ENCODE measurements around the gene BMP6. TPM values are rescaled to one million over a fixed set of nuclear protein-coding genes. Genes with fewer than 3 reads are reported as not detected.

Gene BMP6
- total RNA-seq, 1 experiment from 2014 or later = 1.6 TPM

- Histone ChIP-seq H3K4me2 (ENCODE audit: low read length) (no peak overlapping the region), H3K9me3 (ENCODE audit: control insufficient read depth in 1 of 2, insufficient read depth in 1 of 2, low read depth in 1 of 2, low read length in 2 of 2) (no peaks in the 10 kb centered on the region), H3K36me3 (ENCODE audit: control insufficient read depth in 1 of 2, insufficient read depth in 2 of 2, low read length in 2 of 2) (no peaks in the 10 kb centered on the region), H3K4me1 (ENCODE audit: control insufficient read depth in 1 of 2, insufficient read depth in 2 of 2, low read length in 2 of 2) (peaks cover 0 to 7% of the 10 kb centered on the region in 2 experiments; a peak in 2 of 4 replicates), H3K9me2 (ENCODE audit: insufficient read depth) (no peaks in the 10 kb centered on the region), H3K9ac (ENCODE audit: low read length) (no peak overlapping the region), H3K79me2 (ENCODE audit: insufficient read depth, low read length) (no peaks in the 10 kb centered on the region), H2AFZ (ENCODE audit: low read depth, low read length, poor library complexity, severe bottlenecking) (no peak overlapping the region), H3K27me3 (ENCODE audit: insufficient read depth, low read length) (peaks cover 9% of the 10 kb centered on the region), H3K27ac (ENCODE audit: low read depth, low read length) (no peak overlapping the region), H3K4me3 (replicated peaks in 1 of 2; ENCODE audit: low read depth in 1 of 2, low read length in 2 of 2) (no peak overlapping the region), H4K20me1 (ENCODE audit: insufficient read depth) (no peaks in the 10 kb centered on the region)
- ChIA-PET POLR2A (no interaction called here), RAD21 (ENCODE audit: low non-redundant PET in 1 of 2, low total read pairs in 2 of 2, uncharacterized antibody in 2 of 2, unreplicated experiment in 2 of 2) (no interaction called here), CTCF (no interaction called here)
- no TSS peak for BruUV-seq (replicated peaks)
- no peak for DNase-seq (ENCODE audit: low read depth, low spot score)
- ATAC-seq = no peak
- TF ChIP-seq EGR1 (IDR thresholded peaks at IDR 0.05; ENCODE audit: low read depth) (no peak), POLR2A (IDR thresholded peaks at IDR 0.05; ENCODE audit: borderline replicate concordance, extremely low read depth, insufficient read depth, insufficient read length) (no peak), CBX3 (IDR thresholded peaks at IDR 0.05; ENCODE audit: low read depth) (no peak), FOSL1 (IDR thresholded peaks at IDR 0.05; ENCODE audit: low read depth) (no peak), ZBTB33 (IDR thresholded peaks at IDR 0.05; ENCODE audit: extremely low read depth, insufficient replicate concordance, low read length) (no peak), SIN3A (IDR thresholded peaks at IDR 0.05; ENCODE audit: low read depth) (no peak), POLR2AphosphoS5 (IDR thresholded peaks at IDR 0.05; ENCODE audit: low read depth, low read length) (no peak), ATF3 (IDR thresholded peaks at IDR 0.05) (no peak), ZFX (IDR thresholded peaks at IDR 0.05) (no peak), ZNF274 (IDR thresholded peaks at IDR 0.05; ENCODE audit: low read depth, low read length) (no peak)
- intact Hi-C loops (cut with micrococcal nuclease) = no loop called here
These were observed 48.0 kb downstream of the BMP6 start for GRCh38 chr6:7773914-7774313.

- Histone ChIP-seq H4K20me1 (ENCODE audit: insufficient read depth) (no peaks in the 10 kb centered on the region), H3K27ac (ENCODE audit: low read depth, low read length) (no peak overlapping the region), H2AFZ (ENCODE audit: low read depth, low read length, poor library complexity, severe bottlenecking) (no peak overlapping the region), H3K4me1 (ENCODE audit: control insufficient read depth in 1 of 2, insufficient read depth in 2 of 2, low read length in 2 of 2) (no peaks in the 10 kb centered on the region), H3K9ac (ENCODE audit: low read length) (no peak overlapping the region), H3K36me3 (ENCODE audit: control insufficient read depth in 1 of 2, insufficient read depth in 2 of 2, low read length in 2 of 2) (no peaks in the 10 kb centered on the region), H3K4me3 (replicated peaks in 1 of 2; ENCODE audit: low read depth in 1 of 2, low read length in 2 of 2) (no peak overlapping the region), H3K9me3 (ENCODE audit: control insufficient read depth in 1 of 2, insufficient read depth in 1 of 2, low read depth in 1 of 2, low read length in 2 of 2) (no peaks in the 10 kb centered on the region), H3K79me2 (ENCODE audit: insufficient read depth, low read length) (no peaks in the 10 kb centered on the region), H3K4me2 (ENCODE audit: low read length) (no peak overlapping the region), H3K27me3 (ENCODE audit: insufficient read depth, low read length) (peaks cover 9% of the 10 kb centered on the region), H3K9me2 (ENCODE audit: insufficient read depth) (no peaks in the 10 kb centered on the region)
- POLR2A ChIA-PET = no interaction called here
- DNase-seq (ENCODE audit: low read depth, low spot score) = no peak
- no peak for TF ChIP-seq FOSL1 (IDR thresholded peaks at IDR 0.05; ENCODE audit: low read depth)
- intact Hi-C loops (cut with micrococcal nuclease) = no loop called here
- no peak for ATAC-seq
- CTCF ChIA-PET = no interaction called here
- RAD21 ChIA-PET (ENCODE audit: low non-redundant PET in 1 of 2, low total read pairs in 2 of 2, uncharacterized antibody in 2 of 2, unreplicated experiment in 2 of 2) = no interaction called here
- no TSS peak for BruUV-seq (replicated peaks)
These were observed 50.6 kb downstream of the BMP6 start for GRCh38 chr6:7776509-7776908.

Measured in HCT116 (cell line).